ENCODE results near the gene LRRC3C.

DNA sequence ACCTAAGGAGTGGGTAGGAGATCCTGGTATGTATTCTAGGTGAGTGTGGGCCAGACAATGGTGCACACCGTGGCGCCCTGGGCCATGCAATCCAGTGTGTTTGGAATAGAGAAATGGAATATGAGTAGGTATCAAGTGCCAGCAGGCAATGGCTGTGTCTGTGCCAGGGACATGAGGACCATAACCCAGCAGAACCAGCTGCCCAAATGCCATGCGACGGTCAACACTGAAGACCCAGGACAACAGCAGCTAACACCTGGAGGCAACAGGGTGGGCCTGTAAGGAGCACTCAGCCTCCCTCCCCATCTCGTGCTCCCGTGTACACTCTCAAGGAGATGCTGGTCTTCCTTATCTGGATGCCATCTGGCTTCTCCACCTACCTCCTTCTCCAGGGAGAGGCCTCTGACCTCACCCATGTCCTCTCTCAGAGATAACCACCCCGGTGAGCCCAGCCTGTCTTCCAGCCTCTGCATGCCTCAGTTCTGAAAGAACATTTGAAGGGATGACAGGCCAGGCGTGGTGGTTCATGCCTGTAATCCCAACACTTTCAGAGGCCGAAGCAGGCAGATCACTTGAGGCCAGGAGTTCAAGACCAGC, 8.3 kb upstream of the LRRC3C start:
- TF ChIP-seq, protein P1, sequence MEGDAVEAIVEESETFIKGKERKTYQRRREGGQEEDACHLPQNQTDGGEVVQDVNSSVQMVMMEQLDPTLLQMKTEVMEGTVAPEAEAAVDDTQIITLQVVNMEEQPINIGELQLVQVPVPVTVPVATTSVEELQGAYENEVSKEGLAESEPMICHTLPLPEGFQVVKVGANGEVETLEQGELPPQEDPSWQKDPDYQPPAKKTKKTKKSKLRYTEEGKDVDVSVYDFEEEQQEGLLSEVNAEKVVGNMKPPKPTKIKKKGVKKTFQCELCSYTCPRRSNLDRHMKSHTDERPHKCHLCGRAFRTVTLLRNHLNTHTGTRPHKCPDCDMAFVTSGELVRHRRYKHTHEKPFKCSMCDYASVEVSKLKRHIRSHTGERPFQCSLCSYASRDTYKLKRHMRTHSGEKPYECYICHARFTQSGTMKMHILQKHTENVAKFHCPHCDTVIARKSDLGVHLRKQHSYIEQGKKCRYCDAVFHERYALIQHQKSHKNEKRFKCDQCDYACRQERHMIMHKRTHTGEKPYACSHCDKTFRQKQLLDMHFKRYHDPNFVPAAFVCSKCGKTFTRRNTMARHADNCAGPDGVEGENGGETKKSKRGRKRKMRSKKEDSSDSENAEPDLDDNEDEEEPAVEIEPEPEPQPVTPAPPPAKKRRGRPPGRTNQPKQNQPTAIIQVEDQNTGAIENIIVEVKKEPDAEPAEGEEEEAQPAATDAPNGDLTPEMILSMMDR (IDR thresholded peaks at IDR 0.05; ENCODE audit: low read length): no peak
- TF ChIP-seq EZH2 (optimal IDR thresholded peaks at IDR 0.05; ENCODE audit: low read depth, low read length): no peak
- no peak for TF ChIP-seq EZH2phosphoT487 (IDR thresholded peaks at IDR 0.05; ENCODE audit: low read length)

All from MM.1S (cell line).